NCI-H1105 treated with DMSO at 0.1 percent for 48 hours (cell line): ENCODE data around the gene CACNA1I.

Source experiments
- DNase-seq: peaks from one replicate; lab custom pipeline; 2025; lab: John Stamatoyannopoulos, UW

The CACNA1I gene

GRCh38 chr22:39568278-39568981 is 2.1 kb upstream of the CACNA1I start:
- no peak for DNase-seq

DNA sequence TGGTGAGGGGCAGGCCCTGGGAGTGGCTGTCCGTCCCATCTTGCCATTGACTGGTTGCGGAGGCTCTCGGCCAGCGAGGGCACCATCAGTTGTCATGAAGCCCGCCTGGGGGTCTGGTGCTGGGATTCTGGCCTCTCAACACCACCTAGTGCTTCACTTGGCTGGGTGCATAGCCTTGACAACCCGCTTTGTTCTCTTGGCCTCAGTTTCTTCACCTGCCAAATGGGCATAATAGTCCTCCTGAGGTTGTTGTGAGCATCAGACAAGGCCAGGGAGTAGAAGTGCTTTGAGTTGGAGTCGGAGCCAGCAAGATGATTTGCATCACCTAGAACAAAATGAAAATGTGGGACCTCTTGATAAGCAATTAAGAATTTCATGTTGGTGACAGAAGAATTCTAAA is 1.5 kb upstream of the CACNA1I start:
- no peak for DNase-seq

DNA sequence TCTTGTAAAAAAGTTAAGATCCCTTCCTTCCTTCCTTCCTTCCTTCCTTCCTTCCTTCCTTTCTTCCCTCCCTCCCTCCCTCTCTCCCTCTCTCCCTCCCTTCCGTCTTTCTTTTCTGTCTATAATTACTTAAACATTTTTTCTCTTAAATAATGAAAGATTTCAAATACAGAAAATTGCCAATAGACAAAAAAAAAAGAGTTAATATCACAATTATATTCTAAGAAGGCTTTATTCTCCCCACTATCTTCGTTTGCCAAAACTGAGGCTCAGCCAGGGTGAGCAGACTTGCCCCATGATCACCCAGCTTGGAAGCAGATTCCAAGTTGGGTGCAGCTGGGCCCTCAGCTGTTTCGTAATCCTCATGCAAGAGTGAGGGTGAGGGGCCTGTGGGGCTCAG is 327 bp upstream of the CACNA1I start:
- DNase-seq: no peak

- DNase-seq: no peak
Measured at GRCh38 chr22:39571538-39571937, 985 bp downstream of the CACNA1I start.

- no peak for DNase-seq
Measured at GRCh38 chr22:39574779-39575551, 4.4 kb downstream of the CACNA1I start.

- no peak for DNase-seq
Measured at GRCh38 chr22:39575552-39575825, 4.9 kb downstream of the CACNA1I start.

GRCh38 chr22:39576027-39576426 is 5.5 kb downstream of the CACNA1I start:
- no peak for DNase-seq

DNA sequence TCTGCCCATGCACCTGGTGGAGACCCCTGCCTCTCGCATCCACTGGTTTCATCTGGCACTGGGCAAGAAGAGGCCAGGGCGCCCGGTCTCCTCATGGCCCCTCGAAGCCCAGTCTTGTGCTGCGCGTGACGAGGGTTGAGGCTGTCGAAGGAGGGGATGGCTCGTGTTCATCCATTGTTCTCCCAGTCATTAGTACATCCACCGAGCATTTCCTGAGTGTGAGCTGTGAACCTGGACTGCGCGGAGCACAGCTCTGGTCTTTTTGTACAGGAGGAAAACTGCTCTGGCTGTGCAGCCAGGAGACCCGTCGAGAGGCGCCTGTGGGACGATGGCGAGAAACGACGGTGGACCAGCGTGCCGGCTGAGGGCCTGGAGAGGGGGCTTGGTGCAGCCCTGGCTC is 6.8 kb downstream of the CACNA1I start:
- DNase-seq: no peak

DNA sequence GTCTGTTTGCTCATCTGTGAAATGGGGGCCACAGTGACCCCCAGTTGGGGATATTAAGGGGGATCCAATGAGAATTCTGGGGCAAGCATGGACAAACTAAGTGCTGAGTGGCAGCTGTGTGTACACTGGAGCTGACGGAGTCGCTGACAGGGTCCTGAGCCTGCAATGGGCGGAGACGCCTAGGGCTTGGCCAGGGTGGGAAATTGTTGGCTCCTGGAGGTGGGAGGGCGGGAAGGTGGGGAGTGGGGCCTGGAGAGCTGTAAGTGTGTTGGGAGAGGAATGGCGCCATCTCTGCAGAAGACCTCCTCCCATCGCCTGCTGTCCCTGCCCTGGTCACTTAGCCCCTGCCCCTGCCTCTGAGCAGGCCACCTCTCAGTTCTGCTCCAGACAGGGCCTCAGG is 7.3 kb downstream of the CACNA1I start:
- no peak for DNase-seq

DNA sequence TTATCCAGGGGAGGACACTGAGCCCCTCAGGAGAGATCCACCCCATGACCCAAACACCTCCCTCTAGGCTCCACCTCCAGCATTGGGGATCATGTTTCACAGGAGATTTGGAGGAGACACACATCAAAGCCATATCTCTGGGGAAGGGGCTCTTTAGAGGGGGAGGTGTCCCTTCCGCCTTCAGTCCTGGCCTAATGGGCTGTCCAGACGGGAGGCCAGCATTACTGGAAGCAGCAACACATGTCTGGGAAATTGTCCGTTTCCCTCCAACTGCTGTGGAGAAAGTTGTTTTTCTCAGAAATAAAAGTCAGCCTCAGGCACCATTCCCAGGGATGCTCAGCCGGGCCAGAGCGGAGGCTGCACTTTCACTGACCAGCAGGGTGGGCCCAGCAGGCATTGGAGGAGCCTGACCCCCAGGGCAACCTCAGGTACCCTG is 9.5 kb downstream of the CACNA1I start:
- no peak for DNase-seq

- no peak for DNase-seq
Measured at GRCh38 chr22:39580795-39581194, 10.2 kb downstream of the CACNA1I start.

GRCh38 chr22:39581303-39581702 is 10.8 kb downstream of the CACNA1I start:
- DNase-seq: no peak

DNA sequence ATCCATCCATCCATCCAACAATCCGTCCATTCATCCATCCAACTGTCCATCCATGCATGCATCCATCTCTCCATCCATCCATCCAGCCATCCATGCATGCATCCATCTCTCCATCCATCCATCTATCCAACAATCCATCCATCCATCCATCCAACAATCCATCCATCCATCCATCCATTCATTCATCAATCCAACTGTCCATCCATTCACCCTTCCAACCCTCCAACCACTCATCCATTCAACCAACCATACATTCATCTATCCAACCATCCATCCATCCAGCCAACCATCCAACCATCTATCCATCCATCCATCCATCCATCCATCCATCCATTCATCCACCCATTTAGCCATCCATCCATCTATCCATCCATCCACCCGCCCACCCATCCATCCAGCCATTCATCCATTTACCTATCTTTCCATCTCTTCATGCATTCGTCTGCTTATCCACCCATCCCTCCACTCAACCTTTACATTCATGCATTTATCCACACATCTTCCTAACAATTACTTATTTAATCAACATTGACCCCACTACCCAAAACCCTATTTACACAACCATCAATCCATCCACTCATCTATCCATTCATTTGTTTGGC is 12.6 kb downstream of the CACNA1I start:
- DNase-seq: no peak

DNA sequence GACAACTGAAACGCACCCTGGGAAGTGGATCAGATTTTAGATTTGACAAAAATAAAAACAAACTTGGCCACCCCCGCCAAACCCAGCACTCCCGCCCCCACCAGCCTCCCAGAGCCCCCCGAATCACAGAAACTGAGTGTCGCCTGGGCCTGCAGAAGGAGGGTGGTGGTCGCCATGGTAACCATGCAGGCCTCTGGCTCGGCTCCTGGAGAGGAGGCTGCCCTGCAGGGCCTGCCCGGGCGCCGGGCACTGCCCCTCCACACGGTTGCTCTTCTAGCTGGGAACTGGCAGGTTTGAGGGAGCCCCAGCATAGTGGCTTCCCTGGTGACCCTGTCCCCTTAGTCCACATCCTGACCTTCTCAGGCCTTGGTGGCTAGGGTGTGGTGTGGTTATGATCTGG is 19.3 kb downstream of the CACNA1I start:
- DNase-seq: peak; percentile 1

GRCh38 chr22:39592081-39593065 is 21.8 kb downstream of the CACNA1I start:
- DNase-seq: no peak

GRCh38 chr22:39593066-39593930 is 22.7 kb downstream of the CACNA1I start:
- DNase-seq: no peak

GRCh38 chr22:39593931-39594285 is 23.4 kb downstream of the CACNA1I start:
- no peak for DNase-seq

DNA sequence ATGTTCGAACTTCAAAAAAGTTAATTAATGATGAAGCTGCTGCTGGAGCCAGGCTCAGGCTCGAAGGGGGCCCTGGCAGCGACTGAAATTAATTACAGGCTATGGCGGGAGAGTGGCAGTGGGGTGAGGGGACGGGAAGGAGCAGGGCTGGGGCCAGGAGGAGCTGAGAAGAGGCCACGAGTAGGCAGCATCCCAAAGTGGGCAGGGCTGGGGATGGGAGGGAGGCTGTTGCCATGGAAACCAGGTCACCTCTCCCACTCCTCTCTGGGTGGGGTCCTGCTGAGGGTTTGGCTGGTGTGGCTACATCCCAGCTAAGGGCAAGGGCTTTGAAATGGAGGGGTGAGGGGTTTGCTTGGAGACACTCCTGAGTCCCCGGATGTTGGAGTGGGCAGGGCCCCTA is 23.9 kb downstream of the CACNA1I start:
- DNase-seq: no peak

- no peak for DNase-seq
Measured at GRCh38 chr22:39595622-39596172, 25.1 kb downstream of the CACNA1I start.

- DNase-seq: no peak
Measured at GRCh38 chr22:39596601-39597000, 26.0 kb downstream of the CACNA1I start.
